Transverse colon (tissue), 4 donors: ENCODE measurements around the gene DDX1.

Experiments used
- POLR2AphosphoS5 ChIP-seq, 3 donors: sonication (generic); formaldehyde crosslinking; IDR thresholded peaks; one replicate each; pipeline ENCODE4 v1.6.1; 2016; ENCODE audit warnings: antibody characterized with exemption in 3 of 3
- TF ChIP-seq, protein P1 (sequence below), 5 experiments: fragments of 200-600 bp in 3 of 5; fragments of 450-650 bp in 2 of 5; sonication (generic) in 3 of 5; IDR thresholded peaks; 1 replicate in 2 of 5; 2 replicates in 3 of 5; pipeline ENCODE4 v1.5.1; 2016 to 2017; ENCODE audit warnings: antibody characterized with exemption in 5 of 5, inconsistent platforms in 3 of 5, mild to moderate bottlenecking in 2 of 5, moderate library complexity in 1 of 5

DNA sequence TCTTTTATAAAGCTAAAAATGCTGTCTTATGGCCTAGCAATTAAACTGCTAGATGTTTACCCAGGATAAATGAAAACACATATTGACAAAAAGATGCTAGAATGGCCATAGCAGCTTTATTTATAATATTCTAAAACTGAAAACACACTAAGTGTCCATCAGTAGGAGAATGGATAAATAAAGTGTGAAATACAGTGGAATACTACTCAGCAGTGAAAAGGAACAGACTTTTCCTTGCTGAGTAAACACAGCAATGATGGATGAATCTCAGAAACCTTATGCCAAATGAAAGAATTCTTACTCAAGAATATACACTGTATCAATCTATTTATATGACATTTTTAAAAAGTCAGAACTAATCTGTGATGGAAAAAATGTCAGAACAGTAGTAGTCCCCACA is 33.2 kb downstream of the DDX1 start:
- no peak for TF ChIP-seq POLR2AphosphoS5 (IDR thresholded peaks at IDR 0.05)
- TF ChIP-seq, protein P1, sequence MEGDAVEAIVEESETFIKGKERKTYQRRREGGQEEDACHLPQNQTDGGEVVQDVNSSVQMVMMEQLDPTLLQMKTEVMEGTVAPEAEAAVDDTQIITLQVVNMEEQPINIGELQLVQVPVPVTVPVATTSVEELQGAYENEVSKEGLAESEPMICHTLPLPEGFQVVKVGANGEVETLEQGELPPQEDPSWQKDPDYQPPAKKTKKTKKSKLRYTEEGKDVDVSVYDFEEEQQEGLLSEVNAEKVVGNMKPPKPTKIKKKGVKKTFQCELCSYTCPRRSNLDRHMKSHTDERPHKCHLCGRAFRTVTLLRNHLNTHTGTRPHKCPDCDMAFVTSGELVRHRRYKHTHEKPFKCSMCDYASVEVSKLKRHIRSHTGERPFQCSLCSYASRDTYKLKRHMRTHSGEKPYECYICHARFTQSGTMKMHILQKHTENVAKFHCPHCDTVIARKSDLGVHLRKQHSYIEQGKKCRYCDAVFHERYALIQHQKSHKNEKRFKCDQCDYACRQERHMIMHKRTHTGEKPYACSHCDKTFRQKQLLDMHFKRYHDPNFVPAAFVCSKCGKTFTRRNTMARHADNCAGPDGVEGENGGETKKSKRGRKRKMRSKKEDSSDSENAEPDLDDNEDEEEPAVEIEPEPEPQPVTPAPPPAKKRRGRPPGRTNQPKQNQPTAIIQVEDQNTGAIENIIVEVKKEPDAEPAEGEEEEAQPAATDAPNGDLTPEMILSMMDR (IDR thresholded peaks at IDR 0.05) = no peak
